Rectal smooth muscle tissue (tissue), 1 donor: ENCODE data around the gene TFDP2.
"Not testable (repeated sequence)": the region's sequence is repeated elsewhere in the genome, so short reads cannot be mapped to it uniquely, and the experiment has no call there.

Source experiments
- H3K27ac ChIP-seq: one replicate; pipeline ENCODE4 v1.7.0; 2013; ENCODE audit warnings: low read depth, low read length, inconsistent platforms
- H3K27me3 ChIP-seq: one replicate; pipeline ENCODE4 v1.7.0; 2013; ENCODE audit warnings: low read length; ENCODE audit not compliant: control insufficient read depth, insufficient read depth
- H3K36me3 ChIP-seq: one replicate; pipeline ENCODE4 v1.7.0; 2013; ENCODE audit warnings: low read length; ENCODE audit not compliant: control insufficient read depth, insufficient read depth
- H3K4me1 ChIP-seq: one replicate; pipeline ENCODE4 v1.7.0; 2013; ENCODE audit warnings: low read length; ENCODE audit not compliant: control insufficient read depth, insufficient read depth
- H3K4me3 ChIP-seq: one replicate; pipeline ENCODE4 v1.7.0; 2013; ENCODE audit warnings: low read length
- H3K9ac ChIP-seq: one replicate; pipeline ENCODE4 v1.7.0; 2013; ENCODE audit warnings: low read length

TFDP2 gene

DNA sequence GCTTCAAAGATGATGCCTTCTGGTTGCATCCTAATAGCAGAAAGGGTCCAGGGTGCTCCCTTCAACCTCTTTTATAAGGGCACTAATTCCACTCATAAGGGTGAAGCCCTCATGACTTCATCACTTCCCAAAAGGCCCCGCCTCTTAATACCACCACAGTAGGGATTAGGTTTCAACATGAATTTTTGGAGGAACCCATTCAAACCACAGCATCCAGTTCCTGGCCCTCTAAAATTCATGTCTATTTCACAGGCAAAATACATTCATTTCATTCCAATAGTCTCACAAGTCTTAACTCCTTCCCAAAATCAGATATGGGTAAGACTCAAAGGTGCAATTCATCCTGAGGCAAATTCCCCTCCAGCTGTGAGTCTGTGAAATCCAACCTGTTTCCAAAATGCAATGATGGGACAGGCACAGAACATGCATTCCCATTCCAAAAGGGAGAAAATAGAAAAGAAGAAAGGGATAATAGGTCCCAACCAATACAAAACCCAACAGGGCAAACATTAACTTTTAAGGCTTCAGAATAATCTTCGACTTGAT lies 148.9 kb downstream of the TFDP2 start:
- Histone ChIP-seq H3K4me3 (no peak overlapping the region), H3K27ac (no peak overlapping the region), H3K27me3 (no peaks in the 10 kb centered on the region), H3K36me3 (no peaks in the 10 kb centered on the region), H3K4me1 (peaks cover 7% of the 10 kb centered on the region), H3K9ac (no peak overlapping the region)

DNA sequence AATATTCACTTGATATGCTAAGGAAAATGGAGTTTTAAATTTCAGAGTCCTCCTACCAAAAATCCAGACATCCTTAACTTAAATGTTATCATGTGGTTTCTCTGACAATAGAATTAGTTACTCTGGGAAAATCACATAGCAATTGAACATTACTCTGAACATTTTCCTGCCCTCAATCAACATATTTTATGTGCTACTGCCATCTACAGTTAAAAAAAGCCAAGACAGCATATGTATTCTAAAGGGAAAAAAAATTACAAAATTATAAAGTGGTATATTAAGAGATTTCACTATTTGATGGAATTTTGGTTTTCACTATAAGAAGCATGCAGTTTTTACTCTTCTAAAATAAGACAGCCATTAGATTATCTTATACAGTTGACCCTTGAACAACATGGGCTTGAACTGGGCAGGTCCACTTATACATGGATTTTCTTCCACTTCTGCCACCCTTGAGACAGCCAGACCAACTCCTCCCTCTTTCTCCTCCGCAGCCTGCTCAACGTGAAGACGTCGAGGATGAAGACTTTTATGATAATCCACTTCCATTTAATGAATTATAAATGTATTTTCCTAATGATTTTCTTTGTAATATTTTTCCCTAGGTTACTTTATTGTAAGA lies 150.6 kb downstream of the TFDP2 start:
- Histone ChIP-seq H3K9ac (no peak overlapping the region), H3K36me3 (no peaks in the 10 kb centered on the region), H3K27ac (no peak overlapping the region), H3K4me1 (peaks cover 8% of the 10 kb centered on the region), H3K4me3 (no peak overlapping the region), H3K27me3 (no peaks in the 10 kb centered on the region)

DNA sequence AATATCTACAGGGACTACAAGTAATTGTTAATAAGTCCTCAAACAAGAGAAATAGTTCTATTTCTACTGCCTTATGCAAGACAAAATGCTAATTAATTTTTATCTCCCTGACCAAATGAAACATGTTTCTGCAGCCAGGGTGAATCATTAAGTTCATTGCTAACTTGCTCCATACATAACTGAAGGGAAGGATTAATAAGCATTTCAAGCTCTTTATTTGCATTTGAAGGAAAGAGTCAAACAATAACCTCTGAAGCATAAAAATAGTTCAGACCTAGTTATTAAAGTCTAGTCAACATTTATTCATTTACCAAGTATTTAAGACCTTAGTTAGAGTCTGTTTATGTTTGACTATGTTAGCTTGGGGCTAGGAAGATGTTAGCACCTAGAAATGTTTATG lies 152.9 kb downstream of the TFDP2 start:
- H3K4me3 ChIP-seq, result no peak overlapping the region
- no peak overlapping the region for H3K9ac ChIP-seq
- H3K4me1 ChIP-seq, result peaks cover 15% of the 10 kb centered on the region
- no peaks in the 10 kb centered on the region for H3K27me3 ChIP-seq
- H3K36me3 ChIP-seq, result no peaks in the 10 kb centered on the region
- no peak overlapping the region for H3K27ac ChIP-seq

DNA sequence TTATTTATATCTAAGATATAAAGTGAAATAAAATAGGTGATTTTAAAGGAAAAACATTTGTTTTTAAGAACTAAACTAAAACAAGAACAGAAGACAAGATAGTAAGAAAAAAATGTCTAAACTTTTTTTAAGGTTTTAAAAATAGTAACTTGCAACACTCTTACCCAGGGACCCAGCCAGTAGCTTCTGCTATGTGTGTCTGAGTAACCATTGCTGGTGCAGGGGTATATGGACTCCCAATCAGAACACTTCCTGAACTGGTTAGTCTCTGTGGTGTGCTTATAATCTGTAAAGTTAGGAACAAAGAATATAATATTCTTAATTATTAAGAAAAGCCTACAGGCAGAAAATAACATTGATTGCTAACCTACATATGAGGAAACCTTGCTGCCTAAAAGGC lies 154.5 kb downstream of the TFDP2 start:
- Histone ChIP-seq H3K9ac (no peak overlapping the region), H3K27ac (no peak overlapping the region), H3K27me3 (no peaks in the 10 kb centered on the region), H3K4me3 (no peak overlapping the region), H3K4me1 (peaks cover 15% of the 10 kb centered on the region), H3K36me3 (no peaks in the 10 kb centered on the region)

DNA sequence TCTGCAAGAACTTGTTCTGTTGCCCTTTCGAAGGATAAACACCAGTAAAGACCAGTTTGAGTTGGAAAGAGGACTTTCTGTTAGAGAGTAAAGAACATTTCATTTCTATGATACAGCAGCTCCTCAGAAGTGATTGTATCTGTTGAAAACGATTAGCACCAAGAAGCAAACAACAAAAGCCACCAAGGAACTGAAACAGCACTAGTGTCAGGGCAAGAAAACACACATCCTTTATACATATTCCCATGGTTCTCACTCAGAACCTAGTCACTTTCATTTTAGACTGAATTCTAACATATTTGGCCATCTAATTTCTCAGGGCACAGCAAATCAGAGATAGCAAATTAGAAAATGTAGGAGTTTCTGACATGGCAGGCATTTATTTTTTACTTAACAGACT lies 156.8 kb downstream of the TFDP2 start:
- H3K4me1 ChIP-seq, result peaks cover 15% of the 10 kb centered on the region
- no peak overlapping the region for H3K4me3 ChIP-seq
- no peaks in the 10 kb centered on the region for H3K36me3 ChIP-seq
- no peak overlapping the region for H3K27ac ChIP-seq
- no peak overlapping the region for H3K9ac ChIP-seq
- no peaks in the 10 kb centered on the region for H3K27me3 ChIP-seq

DNA sequence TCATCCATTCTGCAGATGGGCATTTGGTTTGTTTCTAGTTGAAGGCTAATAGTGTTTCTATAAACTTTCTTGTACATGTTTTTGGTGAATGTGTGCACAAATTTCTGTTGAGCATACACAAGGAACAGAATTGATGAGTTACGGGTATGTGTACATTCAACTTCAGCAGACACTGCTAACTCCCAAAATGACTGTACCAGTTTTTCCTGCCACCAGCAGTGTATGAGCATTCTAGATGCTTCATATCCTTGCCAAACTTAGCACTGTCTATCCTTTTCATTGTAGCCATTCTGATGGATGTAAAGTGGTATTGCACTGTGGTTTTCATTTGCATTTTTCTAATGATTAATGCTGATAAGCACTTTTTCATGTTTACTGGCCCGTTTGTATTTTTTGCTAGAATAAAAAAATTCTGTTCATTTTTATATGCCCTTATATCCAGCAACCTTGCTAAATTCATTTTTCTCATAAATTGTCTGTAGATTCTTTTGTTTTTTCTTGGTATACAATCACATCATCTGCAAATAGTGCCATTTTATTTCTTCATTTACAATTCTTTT lies 162.7 kb downstream of the TFDP2 start:
- Histone ChIP-seq H3K27ac (no peak overlapping the region), H3K36me3 (no peaks in the 10 kb centered on the region), H3K4me3 (no peak overlapping the region), H3K4me1 (no peaks in the 10 kb centered on the region), H3K9ac (no peak overlapping the region), H3K27me3 (no peaks in the 10 kb centered on the region)

DNA sequence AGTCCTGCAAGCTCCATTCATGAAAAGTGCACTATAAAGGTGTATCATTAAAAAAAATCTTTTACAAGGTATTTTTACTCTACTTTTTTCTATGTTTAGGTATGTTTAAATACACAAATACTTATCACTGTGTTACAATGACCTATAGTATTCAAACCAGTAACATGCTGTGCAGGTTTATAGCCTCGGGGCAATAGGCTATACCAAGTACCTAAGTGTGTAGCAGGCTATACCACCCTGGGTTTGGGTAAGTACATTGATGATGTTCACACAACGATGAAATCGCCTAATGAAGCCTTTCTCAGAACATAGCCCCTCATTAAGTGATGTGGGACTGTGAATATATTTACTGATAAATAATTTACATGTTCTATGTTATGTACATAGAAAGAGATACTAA lies 168.3 kb downstream of the TFDP2 start:
- Histone ChIP-seq H3K9ac (no peak overlapping the region), H3K36me3 (peaks cover 3% of the 10 kb centered on the region), H3K4me3 (no peak overlapping the region), H3K27ac (no peak overlapping the region), H3K4me1 (no peaks in the 10 kb centered on the region), H3K27me3 (no peaks in the 10 kb centered on the region)

DNA sequence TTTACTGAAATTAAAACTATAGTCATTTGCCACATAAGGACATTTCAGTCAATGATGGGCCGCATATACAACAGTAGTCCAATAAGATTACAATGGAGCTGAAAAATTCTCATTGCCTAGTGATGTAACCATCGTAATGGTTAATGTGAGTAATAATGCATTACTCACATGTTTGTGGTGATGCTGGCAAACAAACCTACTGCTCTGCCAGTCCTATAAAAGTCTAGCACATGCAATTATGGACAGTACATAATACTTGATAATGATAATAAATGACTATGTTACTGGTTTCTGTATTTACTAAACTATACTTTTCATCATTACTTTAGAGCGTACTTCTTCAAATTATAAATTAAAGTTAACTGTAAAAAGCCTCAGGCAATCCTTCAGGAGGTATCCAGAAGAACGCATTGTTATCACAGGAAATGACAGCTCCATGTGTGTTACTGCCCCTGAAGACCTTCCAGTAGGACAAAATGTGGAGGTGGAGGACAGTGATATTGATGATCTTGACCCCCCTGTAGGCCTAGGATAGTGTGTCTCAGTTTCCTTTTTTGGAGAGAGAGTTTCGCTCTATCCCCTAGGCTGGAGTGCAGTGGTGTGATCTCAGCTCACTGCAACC lies 170.2 kb downstream of the TFDP2 start:
- Histone ChIP-seq H3K9ac (no peak overlapping the region), H3K36me3 (peaks cover 3% of the 10 kb centered on the region), H3K4me3 (no peak overlapping the region), H3K4me1 (no peaks in the 10 kb centered on the region), H3K27me3 (no peaks in the 10 kb centered on the region), H3K27ac (no peak overlapping the region)

DNA sequence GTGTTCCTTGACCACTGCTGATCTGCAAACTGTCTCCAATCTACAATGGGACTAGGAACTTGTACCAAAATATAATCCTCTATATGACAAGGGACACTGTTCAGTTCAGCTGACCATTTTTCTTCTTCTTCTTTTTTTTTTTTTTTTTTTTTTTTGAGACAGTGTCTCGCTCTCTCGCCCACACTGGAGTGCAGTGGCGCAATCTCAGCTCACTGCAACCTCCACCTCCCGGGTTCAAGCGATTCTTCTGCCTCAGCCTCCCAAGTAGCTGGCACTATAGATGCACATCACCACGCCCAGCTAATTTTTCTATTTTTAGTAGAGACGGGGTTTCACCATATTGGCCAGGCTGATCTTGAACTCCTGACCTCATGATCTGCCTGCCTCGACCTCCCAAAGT lies 174.6 kb downstream of the TFDP2 start:
- H3K27ac ChIP-seq, H3K9ac ChIP-seq, H3K27me3 ChIP-seq, H3K36me3 ChIP-seq, H3K4me1 ChIP-seq, H3K4me3 ChIP-seq: not testable (repeated sequence)

DNA sequence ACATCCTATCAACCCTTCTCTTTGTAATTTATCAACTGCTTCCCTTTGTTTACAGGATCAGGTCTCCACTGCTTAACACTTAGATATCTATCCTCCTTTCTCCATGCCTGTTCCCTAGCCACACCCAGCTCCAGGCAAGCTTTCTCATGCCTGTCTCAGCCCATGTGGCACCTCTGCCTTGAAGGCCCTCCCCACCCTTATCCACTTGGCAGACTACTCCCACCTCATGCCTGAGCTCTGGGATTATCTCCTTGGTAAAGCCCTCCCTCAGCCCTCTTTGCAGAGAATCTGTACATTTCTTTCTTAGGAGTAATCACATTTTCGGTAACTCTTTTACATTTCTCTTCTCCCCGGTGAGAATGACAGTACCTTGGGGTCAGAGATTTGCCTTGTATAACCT lies 176.9 kb downstream of the TFDP2 start:
- H3K9ac ChIP-seq, result no peak overlapping the region
- H3K4me1 ChIP-seq, result no peaks in the 10 kb centered on the region
- no peak overlapping the region for H3K4me3 ChIP-seq

DNA sequence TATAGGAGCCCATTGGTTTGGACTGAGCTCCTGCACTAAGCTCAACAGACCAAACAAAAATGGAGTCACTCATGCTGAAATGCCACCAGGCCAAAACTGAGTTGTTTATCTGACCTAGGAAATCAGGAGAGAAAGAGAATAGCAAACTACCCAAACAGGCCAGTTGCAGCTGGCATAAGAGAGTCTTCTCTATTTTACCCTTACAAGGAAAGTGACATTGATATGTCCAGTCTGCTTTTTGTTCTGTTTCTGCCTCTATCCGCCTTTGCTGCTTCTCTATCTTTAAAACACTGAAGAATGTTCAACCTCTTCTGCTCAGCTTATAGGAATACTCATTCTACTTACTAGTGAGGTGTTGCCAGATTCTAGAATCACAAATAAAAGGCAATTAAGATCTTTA lies 177.8 kb downstream of the TFDP2 start:
- H3K36me3 ChIP-seq, result peaks cover 2% of the 10 kb centered on the region
- H3K27ac ChIP-seq, result no peak overlapping the region
- H3K9ac ChIP-seq, result no peak overlapping the region
- no peaks in the 10 kb centered on the region for H3K4me1 ChIP-seq
- H3K4me3 ChIP-seq, result no peak overlapping the region
- no peaks in the 10 kb centered on the region for H3K27me3 ChIP-seq

More for the DNA sequence above, 176.9 kb downstream of the TFDP2 start:
- Histone ChIP-seq H3K27ac (no peak overlapping the region), H3K36me3 (peaks cover 3% of the 10 kb centered on the region), H3K27me3 (no peaks in the 10 kb centered on the region)

DNA sequence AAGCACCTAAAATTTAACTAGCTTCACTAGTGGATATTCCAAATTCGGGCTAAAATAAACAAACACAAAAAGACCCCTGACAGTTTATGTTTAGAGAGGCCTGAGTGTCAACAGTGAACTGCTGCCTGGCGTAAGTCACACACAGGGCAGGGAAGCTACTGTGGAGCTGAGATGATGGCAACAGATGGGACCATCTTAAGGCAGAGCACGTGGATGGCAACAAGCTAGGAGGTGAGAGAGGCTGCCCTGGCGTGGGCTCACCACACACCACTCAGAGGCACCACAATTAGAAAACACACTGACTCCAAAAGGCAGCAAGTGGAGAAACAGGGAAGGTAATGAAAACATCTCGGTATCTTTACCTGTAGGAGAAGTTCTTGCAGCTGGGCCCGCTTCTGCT lies 179.6 kb downstream of the TFDP2 start:
- no peaks in the 10 kb centered on the region for H3K27me3 ChIP-seq
- no peaks in the 10 kb centered on the region for H3K4me1 ChIP-seq
- no peak overlapping the region for H3K27ac ChIP-seq
- no peak overlapping the region for H3K9ac ChIP-seq
- H3K4me3 ChIP-seq, result no peak overlapping the region
- H3K36me3 ChIP-seq, result no peaks in the 10 kb centered on the region

DNA sequence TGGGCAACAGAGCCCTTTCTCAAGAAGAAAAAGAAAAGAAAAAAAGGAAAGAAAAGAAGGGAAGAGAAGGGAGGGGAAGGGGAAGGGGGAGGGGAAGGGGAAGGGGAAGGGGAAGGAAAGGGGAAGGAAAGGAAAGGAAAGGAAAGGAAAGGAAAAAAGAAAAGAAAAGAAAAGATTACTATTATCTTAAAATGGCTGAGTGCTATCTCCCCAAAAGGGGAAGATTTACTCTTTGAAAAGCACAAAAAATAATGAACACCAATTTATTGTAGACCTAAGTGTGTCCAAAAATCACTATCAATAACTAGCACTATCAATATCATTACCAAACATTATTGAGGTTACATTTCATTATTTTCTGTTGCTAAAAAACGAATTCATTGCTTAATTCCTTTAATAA lies 183.9 kb downstream of the TFDP2 start:
- H3K27me3 ChIP-seq, result no peaks in the 10 kb centered on the region
- H3K4me1 ChIP-seq, result no peaks in the 10 kb centered on the region
- no peak overlapping the region for H3K9ac ChIP-seq
- H3K36me3 ChIP-seq, result no peaks in the 10 kb centered on the region
- no peak overlapping the region for H3K4me3 ChIP-seq
- H3K27ac ChIP-seq, result no peak overlapping the region
